GM12878 (cell line): ENCODE results near the gene PDE9A.

Experiments used
- SMC3 ChIP-seq: IDR thresholded peaks from 2 replicates; pipeline ENCODE4 v1.6.1; 2011; ENCODE audit warnings: low read length, improper control_type of control experiment, borderline replicate concordance
- SREBF1 ChIP-seq: IDR thresholded peaks from 2 replicates; pipeline ENCODE4 v1.6.1; 2012; ENCODE audit warnings: mild to moderate bottlenecking, low read length
- TF ChIP-seq, protein P1 (sequence below), 3 experiments: IDR thresholded peaks in 2 of 3; conservative IDR thresholded peaks in 1 of 3; 2 replicates each; pipeline ENCODE4 v1.5.1; 2011; ENCODE audit warnings: low read depth in 3 of 3, low read length in 3 of 3, mild to moderate bottlenecking in 3 of 3, control low read depth in 2 of 3, moderate library complexity in 2 of 3, inconsistent platforms in 1 of 3, mixed read lengths in 1 of 3; ENCODE audit not compliant: control insufficient read depth in 2 of 3, insufficient read depth in 1 of 3; ENCODE audit errors: extremely low read depth in 1 of 3
- TF ChIP-seq, protein P2 (sequence below): IDR thresholded peaks from 2 replicates; pipeline ENCODE4 v1.6.1; 2012; ENCODE audit warnings: low read length, inconsistent platforms
- TF ChIP-seq, protein P3 (sequence below): IDR thresholded peaks from 2 replicates; pipeline ENCODE4 v1.6.1; 2011; ENCODE audit warnings: low read depth, low read length, improper control_type of control experiment, borderline replicate concordance

DNA sequence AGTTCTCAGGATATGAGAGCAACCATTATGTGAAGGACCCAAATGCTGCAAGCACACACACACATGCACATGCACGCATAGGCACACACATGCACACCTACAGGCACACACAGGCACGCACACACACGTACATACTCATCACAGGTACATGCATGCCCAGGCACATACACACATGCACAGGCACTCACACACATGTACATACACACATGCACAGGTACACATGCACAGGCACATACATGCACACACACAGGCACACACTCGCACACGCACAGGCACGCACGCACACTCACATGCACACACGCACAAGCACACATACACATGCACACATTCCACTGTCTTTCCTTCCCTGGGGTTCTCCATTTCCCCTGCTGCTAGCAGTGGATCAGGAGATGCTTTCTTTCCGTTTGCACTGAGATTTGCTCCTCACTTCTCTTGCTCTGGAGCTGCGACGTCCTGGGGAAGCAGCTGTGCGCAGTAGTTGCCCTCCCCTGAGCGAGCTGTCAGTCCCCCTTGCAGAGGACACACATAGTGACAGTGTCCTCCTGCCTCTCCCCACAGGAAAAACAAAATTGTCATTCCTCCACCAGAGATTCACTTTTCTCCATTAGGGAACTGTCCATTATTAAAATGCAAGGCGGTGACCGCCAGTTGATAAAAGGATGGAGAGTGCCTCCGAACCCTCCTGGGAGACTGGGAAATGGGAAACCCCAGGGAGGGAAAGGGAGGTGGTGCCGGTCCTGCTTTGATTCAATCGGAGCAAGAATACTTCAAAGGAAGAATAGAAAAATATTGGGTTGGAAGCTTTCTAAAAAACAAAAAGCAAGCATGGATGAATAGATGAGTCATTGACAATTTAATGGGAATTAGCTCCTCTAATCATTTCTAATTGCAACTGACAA, 156.4 kb downstream of the PDE9A start:
- TF ChIP-seq SMC3 (no peak), SREBF1 (no peak)
- TF ChIP-seq, protein P1, sequence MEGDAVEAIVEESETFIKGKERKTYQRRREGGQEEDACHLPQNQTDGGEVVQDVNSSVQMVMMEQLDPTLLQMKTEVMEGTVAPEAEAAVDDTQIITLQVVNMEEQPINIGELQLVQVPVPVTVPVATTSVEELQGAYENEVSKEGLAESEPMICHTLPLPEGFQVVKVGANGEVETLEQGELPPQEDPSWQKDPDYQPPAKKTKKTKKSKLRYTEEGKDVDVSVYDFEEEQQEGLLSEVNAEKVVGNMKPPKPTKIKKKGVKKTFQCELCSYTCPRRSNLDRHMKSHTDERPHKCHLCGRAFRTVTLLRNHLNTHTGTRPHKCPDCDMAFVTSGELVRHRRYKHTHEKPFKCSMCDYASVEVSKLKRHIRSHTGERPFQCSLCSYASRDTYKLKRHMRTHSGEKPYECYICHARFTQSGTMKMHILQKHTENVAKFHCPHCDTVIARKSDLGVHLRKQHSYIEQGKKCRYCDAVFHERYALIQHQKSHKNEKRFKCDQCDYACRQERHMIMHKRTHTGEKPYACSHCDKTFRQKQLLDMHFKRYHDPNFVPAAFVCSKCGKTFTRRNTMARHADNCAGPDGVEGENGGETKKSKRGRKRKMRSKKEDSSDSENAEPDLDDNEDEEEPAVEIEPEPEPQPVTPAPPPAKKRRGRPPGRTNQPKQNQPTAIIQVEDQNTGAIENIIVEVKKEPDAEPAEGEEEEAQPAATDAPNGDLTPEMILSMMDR (IDR thresholded peaks at IDR 0.05 in 2 of 3, conservative IDR thresholded peaks at IDR 0.05 in 1 of 3; ENCODE audit: control insufficient read depth in 2 of 3, extremely low read depth in 1 of 3, insufficient read depth in 1 of 3, low read depth in 3 of 3, low read length in 3 of 3), result no peak
- TF ChIP-seq, protein P2, sequence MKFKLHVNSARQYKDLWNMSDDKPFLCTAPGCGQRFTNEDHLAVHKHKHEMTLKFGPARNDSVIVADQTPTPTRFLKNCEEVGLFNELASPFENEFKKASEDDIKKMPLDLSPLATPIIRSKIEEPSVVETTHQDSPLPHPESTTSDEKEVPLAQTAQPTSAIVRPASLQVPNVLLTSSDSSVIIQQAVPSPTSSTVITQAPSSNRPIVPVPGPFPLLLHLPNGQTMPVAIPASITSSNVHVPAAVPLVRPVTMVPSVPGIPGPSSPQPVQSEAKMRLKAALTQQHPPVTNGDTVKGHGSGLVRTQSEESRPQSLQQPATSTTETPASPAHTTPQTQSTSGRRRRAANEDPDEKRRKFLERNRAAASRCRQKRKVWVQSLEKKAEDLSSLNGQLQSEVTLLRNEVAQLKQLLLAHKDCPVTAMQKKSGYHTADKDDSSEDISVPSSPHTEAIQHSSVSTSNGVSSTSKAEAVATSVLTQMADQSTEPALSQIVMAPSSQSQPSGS, result no peak
- TF ChIP-seq, protein P3, sequence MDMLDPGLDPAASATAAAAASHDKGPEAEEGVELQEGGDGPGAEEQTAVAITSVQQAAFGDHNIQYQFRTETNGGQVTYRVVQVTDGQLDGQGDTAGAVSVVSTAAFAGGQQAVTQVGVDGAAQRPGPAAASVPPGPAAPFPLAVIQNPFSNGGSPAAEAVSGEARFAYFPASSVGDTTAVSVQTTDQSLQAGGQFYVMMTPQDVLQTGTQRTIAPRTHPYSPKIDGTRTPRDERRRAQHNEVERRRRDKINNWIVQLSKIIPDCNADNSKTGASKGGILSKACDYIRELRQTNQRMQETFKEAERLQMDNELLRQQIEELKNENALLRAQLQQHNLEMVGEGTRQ, result no peak
